Measurements from ENCODE around the gene ZFPM1.
"Not testable (repeated sequence)": the region's sequence is repeated elsewhere in the genome, so short reads cannot be mapped to it uniquely, and the experiment has no call there.

ZFPM1 gene

DNA sequence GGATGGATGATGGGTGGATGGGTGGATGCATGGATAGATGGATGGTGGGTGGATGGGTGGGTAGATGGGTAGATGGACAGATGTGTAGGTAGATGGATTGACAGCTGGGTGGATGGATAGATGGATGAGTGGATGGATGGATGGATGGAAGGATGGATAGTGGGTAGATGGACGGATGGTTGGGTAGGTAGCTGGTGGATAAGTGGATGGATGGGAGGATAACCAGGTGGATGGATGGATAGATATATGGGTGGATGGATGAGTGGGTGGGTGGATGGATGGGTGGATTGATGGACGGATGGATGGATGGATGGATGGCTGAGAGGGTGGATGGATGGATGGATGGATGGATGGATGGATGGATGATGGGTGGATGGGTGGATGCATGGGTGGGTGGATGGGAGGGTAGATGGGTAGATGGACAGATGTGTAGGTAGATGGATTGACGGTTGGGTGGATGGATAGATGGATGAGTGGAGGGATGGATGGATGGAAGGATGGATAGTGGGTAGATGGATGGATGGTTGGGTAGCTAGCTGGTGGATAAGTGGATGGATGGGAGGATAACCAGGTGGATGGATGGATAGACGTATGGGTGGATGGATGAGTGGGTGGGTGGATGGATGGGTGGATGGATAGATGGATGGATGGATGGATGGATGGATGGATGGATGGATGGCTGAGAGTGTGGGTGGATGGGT lies 65.5 kb downstream of the ZFPM1 start:
- DNase-seq, result not testable (repeated sequence)

DNA sequence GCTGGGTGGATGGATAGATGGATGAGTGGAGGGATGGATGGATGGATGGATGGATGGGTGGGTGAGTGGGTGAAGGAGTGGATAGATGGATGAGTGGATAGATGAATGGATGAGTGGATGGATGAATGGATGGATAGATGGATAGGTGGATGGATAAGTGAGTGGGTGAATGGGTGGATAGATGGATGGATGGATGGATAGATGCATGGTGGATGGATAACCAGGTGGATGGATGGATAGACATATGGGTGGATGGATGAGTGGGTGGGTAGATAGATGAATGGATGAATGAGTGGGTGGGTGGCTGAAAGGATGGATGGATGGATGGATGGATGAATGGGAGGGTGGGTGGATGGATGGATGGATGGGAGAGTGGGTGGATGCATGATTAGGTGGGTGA lies 66.2 kb downstream of the ZFPM1 start:
- DNase-seq, result no peak

DNA sequence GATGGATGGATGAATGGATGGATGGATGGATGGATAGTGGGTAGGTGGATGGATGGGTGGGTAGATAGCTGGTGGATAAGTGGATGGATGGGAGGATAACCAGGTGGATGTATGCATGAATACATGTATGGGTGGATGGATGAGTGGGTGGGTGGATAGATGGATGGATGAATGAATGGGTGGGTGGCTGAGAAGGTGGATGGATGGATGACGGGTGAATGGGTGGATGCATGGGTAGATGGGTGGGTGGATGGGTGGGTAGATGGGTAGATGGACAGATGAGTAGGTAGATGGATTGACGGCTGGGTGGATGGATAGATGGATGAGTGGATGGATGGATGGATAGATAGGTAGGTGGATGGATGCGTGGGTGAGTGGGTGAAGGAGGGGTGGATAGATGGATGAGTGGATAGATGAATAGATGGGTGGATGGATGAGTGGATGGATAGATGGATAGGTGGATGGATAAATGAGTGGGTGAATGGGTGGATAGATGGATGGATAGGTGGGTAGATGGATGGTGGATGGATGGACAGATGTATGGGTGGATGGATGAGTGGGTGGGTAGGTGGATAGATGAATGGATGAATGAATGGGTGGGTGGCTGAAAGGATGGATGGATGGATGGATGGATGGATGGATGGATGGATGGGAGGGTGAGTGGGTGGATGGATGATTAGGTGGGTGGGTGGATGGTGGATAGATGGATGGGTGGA lies 67.0 kb downstream of the ZFPM1 start:
- no peak for DNase-seq

DNA sequence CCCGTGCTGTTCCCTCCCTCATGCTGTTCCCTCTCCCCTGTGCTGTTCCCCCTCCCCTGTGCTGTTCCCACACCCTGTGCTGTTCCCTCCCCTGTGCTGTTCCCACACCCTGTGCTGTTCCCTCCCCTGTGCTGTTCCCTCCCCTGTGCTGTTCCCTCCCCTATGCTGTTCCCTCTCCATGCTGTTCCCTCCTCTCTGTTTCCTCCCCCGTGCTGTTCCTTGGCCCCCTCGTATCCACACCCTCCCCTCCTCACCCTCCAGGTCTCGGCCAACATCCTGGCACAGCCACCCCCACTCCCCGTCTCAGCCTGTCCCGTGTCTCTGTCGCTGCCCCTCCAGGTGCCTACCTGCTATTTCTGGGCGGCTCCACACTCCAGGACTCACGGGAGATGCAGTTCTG lies 68.6 kb downstream of the ZFPM1 start:
- DNase-seq, result no peak

DNA sequence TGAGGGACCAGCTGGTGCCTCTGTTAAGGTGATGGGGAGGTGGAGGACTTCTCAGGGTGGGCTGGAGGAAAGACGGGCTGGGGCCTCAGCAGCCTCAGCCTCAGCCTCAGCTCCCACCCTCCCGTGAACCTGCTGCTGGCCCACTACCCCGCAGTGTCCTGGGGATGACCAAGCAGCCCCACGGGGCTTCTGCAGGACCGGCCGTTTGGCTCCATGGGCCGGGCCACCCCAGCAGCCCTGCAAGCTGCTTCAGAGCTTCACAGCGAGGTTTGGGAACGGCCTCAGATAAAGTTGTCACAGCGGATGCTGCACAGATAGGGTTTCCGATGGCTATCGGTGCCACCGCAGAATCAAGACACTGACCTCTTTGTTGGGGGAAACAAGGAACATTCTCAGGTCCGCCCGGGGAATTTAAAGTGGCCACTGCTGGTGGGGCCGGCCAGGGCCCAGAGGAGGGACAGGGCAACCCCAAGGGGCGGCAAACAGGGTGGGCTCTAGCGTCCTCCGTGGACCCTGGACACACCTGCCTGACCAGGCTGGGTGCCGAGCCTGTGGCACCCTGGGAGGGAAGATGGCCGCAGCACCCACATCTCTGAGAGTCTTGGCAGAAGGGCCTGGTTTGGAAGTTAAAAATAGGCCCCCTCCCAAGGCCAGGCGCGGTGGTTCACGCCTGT lies 69.3 kb downstream of the ZFPM1 start:
- DNase-seq, result no peak

DNA sequence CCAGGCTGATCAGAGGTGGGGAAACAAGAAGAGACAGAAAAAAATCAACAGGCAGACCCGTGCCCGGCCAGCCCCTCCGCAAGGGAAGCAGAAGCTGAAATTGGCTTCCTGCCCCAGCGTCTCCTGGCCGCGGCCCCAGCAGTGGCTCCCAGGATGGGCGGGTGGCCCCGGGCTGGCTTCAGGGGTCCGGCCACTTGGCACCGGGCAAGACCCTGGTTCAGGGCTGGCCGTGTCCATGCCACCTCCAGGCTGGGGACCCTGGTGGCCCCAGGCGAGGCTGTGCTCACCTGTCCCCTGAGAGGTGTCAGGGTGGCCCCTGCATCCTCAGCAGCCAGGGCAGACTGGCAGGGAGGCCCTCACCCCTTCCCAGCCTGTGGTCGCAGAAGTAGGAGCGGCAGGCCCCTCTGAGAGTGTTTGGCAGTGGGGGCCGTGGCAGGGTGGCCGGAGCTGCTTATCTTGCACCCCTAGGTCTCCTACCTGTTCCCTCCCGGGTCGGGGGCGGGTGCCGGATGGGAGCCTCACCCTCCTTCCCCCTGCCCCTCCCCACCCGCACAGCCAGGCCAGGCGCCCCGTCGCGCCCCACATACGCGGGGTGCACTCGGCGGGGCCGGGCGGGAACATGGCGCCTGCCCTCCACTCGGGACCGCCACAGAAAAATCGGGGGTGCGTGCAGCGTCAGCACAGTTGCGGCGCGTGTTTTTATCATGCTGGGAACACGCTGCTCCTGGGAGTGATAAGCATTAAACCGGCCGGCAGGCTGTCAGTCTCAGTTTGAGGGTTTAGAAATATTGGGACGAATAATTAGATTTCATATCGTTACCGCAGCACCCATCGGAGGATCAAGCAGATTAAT lies 70.5 kb downstream of the ZFPM1 start:
- no peak for DNase-seq

DNA sequence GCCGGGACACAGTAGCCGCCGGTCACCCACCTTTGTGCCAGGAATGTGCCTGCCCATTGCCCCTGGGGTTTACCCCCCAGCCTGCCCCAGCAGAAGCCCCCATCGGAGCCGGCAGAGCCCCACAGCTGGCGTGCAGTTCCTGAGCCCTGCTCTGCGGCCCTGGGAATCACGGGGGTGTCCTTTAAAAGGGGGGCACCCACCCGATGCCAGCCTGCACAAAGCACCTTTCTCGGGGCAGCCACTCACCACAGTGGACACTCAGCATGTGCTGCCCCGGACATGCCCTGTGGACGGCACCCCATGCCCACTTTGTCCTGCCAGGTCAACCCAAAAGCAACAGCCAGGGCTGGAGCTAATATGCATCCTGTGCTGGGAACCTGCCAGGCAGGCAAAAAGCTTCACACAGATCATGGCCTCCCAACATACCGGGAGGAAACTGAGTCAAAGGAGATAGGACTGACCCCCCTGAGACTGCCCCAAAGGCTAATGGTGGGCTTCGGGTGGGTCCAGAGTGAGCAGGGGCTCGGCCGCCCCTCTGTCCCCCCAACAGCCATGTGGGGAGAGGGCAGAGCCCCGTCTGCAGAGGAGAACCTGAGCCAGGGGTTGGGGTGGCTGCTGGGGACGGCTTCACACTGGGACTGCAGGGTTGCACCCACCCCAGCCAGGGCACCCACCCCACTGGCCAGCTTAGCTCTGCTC lies 71.3 kb downstream of the ZFPM1 start:
- no peak for DNase-seq

DNA sequence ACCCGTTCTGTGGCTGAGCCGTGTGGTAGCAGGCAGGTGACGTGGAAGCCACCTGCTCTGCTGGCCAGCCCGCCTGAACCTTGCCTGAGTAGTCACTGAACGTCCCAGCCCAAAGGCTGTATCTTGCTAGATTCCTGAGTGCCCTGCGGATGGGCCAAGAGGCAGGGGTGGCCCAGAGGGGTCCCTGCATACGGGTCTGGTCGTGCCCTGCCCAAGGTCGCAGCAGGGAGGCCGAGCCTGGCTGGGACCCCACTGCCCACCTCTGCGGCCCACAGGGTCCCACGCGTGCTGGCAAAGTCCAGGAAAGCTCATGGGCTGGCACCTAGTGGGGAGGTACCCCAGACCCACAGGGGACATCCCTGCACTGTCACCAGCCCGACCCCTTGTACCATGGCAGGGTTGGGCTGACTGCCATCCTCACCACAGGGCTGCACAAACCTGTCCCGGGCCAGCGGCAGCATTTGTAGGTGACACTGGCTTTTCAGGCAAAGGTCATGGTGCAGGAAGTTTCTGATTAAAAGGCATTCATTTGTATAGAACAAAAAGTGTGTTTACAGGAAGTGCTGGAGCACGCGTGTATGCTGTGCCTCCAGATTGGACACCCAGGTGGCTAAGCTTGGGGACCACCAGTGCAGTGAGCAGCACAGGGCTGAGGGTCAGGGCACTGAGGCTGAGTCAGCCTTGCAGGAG lies 72.0 kb downstream of the ZFPM1 start:
- no peak for DNase-seq

DNA sequence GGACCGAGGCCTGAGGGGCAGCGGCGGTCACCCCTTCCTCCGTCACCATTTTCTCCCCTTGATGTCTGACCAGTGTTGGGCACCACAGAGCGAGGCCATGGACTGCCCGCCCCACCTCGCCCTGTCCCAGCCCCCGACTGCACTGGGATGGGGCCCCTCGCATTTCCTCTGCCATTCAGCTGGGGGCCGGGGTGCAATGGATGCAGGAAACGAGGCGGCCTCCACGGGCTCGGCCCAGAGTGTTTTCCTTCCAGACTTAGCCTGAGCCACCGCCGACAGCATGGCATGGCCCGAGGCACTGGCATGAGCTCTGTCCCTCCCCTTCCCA lies 72.5 kb downstream of the ZFPM1 start:
- no peak for DNase-seq

DNA sequence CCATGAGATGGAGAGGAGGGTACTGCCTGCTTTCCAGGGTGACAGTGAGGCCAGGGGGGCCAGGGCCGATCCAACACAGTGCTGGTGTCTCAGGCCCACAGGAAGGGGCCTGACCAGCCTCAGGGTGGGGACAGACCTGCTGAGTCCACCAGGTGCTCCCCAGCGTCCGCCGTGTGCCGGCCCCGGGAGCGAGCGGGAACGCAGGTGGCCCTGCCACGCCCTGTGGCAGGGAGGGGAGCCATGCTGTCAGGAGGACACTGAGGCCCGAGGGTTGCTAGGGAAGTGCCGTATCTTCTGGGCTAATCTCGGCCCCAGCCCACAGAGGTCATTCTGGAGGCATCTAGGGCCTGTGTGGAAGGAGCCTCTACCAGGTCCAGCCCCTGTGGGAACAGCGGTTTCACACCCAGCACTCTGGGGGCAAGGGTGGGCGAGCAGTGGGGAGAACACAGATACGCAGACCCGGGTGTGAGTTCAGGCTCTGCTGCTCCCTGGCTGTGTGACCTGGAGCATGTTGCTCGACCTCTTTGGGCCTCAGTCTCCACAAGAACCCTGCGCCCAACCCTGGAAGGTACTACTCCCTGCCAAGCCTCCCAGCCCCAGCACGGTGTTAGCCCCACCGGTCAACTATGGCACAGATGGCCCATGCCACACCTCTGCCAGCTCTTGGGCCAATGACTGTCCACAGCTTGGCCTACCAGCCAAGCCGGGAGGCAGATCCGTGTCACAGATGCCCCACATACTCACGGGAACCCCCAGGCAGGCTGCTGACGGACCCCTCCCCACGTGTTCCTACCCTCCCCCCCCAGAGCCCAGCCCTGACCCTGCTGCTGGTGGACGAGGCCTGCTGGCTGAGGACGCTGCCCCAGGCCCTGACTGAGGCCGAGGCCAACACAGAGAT lies 73.2 kb downstream of the ZFPM1 start:
- no peak for DNase-seq

DNA sequence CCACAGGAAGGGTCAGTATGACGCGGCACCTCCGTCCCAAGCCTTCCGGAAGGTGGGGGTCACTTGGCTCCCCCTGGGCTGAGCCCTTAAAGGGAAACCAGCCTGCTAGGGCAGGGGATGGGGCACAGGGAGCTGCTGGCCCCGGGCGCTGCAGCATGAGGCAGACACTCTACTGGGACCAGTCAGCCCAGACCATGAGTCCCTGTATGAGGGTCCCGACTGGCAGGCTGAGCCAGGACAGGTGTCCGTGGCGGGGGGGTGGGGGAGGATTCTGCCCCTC lies 73.8 kb downstream of the ZFPM1 start:
- no peak for DNase-seq

DNA sequence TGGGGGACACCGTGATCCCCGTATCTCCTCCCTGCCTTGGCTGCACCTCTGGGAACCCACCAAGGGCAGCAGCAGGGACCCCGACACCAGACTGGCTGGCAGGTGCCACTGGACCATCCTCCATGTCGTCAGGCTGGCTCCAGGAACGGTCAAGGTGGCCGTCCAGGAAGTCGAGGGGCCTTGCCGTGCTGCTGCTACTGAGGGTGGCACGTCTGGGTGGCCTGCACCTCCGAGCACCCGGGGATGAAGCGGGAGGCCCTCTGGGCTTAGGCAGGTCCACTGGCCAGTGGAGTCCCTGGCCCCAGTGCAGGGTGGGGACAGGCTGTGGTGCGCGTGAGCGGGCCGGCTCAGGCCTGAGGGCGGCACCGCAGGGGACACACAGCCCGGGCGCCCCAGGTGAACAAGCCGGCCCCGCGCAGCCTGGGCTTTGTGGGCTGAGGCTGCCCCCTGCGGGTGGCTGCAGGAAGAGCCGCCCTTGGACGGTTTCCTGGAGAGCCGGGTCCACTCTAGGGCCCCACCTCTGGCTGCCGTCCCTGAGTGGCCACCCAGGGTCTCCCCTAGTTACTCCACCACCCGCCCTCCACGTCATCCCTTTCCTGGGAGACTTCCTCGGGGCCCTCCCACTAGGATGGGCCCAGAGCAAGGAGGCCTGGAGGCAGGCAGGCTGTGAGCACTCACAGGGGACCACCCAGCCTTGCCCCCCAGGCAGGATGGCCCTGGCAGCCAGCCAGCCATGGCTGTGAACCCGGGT lies 74.3 kb downstream of the ZFPM1 start:
- DNase-seq, result peak; percentile 49 to 52

DNA sequence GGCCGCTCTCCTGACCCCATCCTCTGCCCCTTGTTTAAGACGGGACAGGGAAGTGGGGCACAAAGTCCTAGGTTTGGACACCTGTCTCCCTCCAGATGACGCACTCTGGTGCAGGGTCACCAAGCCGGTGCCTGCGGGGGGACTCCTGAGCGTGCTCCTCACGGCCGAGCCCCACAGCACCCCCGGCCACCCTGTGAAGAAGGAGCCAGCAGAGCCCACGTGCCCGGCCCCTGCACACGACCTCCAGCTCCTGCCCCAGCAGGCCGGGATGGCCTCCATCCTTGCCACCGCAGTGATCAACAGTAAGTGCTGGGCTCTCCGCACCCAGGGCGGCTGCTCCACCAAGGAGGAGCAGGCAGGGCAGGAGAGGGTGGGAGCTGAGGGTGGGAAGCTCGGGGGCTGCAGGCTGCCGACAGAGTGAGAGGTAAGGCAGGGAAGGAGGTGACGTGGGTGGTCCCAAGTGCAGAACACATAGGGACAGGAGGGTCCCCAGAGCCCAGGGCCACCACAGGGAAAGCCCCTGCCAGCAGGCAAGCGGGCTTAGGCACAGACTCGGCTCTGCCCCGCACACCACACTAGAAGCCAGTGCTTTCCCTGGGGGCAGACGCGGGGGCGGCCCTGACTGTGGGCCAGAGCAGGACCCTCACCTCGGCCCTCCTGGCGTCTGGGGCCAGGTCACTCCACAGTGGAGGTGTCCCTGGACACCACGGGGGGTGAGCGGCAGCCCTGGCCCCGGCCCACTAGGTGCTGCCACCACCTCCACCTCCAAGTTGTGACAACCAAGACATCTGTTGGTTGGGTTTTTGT lies 75.1 kb downstream of the ZFPM1 start:
- DNase-seq, result no peak

DNA sequence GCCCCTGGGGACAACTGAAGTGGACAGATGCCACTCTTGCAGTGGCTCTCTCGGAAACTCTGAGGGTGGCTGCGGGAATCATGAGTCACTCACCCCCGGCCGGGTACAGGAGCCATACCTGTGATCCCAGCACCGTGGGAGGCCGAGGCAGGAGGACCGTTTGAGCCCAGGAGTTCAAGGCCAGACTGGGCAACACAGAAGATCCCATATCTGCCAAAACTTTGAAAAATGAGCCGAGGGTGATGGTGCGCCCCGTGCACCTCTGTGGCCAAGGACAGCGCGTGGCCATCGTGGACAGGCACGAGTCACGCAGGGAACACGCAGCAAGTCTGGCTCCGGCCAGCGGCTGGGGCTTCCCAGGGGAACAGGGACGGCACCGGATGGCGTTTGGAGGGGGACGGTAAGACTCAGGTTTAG lies 75.8 kb downstream of the ZFPM1 start:
- no peak for DNase-seq

DNA sequence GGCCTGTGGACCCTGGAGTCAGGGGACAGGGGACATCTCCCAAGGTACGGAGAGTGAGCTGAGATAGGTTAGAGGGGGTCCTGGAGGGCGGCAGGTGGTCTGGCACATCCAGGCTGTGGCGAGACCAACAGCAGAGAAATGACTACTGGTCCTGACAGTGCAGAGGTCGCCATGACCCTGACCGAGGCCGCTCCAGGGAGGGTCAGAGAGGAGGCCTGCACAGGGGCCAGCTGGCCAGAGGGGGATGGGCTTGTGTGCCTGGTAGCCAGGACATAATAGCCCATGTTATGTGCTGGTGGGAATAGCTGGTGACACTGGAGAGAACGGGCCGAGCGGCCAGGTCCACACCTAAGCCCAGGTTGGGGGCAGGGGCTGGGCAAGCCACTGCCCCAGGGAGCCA lies 76.5 kb downstream of the ZFPM1 start:
- no peak for DNase-seq

DNA sequence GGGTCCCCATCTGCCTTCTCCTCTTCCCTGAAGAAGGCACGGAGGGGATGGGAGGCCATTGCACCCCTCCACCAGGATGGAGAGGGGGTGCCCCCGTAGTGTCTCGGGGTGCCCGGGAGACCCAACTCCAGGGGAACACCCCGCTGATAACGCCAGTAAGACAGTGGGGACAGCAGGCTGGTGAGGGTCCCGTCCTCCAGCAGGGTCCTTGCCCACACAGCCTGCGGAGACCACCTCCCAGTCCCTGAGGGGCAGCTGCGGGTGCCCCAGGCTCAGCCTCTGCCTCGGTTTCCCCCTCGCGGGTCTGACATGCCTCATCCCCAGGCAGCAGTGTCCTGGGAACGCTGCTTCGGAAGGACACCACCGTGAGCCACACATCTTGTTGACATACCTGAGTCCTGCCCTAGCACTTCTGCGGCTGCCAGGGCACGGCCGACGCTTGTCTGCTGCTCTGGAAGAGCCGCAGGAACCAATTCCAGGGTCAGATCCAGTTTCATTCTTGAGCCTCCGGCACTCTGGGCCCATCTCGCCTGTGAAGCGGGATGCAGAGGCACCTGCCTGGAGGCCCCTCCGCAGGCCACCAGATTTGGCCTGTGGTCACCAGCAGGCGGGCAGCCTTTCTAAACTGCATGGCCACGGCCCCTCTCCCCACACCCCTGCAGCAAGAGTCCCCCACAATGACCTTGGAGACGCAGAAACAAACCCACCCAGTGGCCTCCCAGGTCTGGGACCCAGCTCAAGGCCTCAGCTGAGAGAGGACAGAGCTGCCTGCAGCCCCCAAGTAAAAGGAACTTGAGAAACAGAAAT lies 77.2 kb downstream of the ZFPM1 start:
- DNase-seq, result no peak

DNA sequence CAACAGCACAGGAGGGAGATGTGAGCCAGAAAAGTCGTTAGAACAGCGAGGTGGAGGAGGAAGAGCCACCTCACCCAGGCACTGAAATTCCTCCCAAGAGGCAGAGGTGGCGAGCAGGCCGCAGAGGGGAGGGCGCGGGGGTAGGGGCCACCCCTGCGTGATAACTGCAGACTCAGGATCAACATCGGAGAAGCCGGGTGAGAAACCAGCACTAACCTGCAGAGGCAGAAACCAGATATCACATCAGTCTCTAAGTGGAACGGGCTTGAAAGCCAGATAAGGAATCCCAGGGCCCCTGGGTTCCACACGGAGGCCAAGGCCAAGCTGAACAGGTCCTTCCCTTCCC lies 77.8 kb downstream of the ZFPM1 start:
- DNase-seq, result no peak

DNA sequence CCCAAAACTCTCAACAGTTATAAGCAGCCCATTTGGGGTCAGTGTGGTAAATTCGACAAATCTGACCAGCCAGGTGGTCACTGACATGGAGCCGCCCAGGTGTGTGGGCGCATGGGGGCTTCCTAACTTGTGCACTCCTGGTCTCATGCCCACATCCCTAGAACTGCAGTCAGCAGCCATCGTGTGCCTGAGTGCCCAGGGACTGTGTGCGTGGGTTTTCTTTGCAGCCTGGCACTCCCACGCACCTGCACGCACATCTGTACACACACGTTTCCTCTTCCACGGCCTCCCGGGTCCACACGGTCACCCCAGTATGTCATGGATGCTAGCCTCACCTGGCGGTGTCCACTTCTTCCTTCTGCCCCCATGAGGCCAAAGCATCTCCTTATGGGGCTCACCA lies 78.3 kb downstream of the ZFPM1 start:
- DNase-seq, result no peak

DNA sequence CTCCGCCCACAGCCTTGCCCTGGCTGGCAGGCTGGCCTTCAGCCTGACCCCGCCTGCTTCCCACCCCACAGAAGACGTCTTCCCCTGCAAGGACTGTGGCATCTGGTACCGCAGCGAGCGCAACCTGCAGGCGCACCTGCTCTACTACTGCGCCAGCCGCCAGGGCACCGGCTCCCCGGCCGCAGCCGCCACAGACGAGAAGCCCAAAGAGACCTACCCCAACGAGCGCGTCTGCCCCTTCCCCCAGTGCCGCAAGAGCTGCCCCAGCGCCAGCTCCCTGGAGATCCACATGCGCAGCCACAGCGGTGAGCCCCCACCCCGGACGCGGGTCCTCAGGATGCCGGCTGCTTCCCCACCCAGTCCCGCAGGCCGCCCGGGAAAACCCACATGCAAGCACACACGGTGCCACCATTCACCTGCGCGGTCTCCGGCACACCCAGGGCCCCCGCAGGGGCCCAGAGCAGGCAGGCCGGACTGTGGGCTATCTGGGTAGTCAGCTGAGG lies 78.9 kb downstream of the ZFPM1 start:
- no peak for DNase-seq
